GM18861 (cell line): ENCODE results near the gene PGBD2.
"Not testable (repeated sequence)": the region's sequence is repeated elsewhere in the genome, so short reads cannot be mapped to it uniquely, and the experiment has no call there.

Source experiments
- ATAC-seq: cut with Tn5 transposase; IDR thresholded peaks from one replicate; pipeline ENCODE4 v1.9.1; 2021; ENCODE audit not compliant: unreplicated experiment

Gene PGBD2

DNA sequence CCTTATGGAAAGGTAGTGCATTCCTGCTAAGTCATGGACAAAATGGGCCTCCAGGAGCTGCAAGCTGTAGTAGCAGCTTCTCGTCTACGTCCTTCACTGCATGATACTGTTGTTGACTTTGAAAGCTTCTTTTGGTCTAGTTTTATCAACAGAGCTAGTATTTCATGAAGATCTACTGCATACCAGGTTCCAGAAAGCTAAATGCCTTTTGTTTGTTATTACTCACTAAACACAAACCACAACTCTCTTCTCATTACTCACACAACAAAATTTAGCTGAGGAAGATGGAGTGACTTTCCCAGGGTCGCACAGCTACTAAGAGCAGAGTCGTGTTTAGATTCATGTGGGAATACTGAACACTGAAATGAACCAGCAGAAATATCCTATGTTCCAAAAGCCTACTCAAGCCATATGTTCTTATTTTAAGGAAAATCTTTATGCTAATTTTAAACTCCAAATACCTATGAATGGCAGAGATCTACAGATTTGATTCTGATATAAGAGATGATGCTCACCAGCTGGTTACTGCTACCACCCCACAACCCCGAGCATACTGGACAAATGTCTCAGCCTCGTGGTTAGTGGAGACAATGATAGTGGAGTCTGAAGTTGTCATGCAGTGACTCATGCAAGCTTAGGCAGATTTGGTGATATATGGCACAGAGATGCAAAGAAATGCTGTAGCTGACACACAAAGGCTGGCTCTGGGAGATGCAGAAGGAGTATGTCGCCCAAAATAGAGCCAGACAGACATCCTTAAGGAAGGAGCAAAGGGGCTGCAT lies 20.6 kb downstream of the PGBD2 start:
- no peak for ATAC-seq

DNA sequence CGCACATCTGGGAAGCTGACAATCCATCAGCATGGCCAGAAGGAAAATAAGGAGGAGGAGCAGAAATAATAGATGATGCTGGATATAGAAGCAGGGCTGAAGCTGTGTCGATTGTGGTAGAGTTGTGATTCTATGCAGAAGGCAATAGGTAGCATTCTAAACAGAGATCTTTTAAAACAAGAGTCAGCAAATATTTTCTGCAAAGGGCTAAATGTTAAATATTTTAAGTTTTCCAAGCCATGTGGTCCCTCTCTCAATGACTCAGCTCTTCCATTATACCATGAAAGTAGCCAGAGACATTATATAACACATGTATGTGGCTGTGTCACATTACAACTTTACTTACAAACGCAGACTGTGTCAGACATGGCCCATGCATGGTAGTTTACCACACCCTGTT lies 21.2 kb downstream of the PGBD2 start:
- not testable (repeated sequence) for ATAC-seq

DNA sequence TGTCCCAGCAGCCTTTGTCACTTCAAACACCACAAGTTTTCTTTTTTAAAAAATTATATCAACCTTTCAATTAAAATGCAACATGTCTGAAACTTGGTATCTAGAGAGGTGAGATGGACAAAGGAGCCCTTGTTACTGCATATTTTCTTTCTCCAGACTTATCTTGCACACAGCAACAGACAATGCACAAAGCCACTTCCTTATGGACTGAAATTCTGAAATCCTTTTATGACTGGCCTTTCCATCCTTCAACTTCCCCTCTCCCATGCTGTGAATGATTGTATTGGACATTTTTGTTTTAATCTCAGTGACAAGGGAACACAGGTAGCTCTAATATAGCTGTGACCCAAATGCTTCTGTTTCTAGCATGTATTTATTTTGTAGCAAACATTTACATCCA lies 22.1 kb downstream of the PGBD2 start:
- ATAC-seq, result not testable (repeated sequence)

DNA sequence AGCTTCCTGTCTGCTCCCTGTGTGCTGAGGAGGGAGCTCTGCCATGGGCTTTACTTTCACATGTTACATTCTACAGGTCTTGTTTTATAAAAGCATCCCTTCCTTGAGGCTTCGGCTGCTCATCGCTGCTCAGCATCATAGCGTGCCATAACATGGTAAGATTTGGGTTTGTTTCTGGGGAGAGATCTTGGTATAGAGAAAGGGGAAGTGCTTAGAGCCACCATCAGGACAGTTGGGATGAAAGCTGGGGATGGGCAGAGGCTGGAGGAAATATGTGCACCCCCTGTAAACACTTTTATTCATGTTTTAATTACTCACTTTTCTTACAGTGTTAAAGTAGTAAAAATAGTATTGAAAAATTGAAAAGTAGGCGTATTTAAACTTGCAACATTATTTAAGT lies 24.0 kb downstream of the PGBD2 start:
- not testable (repeated sequence) for ATAC-seq

DNA sequence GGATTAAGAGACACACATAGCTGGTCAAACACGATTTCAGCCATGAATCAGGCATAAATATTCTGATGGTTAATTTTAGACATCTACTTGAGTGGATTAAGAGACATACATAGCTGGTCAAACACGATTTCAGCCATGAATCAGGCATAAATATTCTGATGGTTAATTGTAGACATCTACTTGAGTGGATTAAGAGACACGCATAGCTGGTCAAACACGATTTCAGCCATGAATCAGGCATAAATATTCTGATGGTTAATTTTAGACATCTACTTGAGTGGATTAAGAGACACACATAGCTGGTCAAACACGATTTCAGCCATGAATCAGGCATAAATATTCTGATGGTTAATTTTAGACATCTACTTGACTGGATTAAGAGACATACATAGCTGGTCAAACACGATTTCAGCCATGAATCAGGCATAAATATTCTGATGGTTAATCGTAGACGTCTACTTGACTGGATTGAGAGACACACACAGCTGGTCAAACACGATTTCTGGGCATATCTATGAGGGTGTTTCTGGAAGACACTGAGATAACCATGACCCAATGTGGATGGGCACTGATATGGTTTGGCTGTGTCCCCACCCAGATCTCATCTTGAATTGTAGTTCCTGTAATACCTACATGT lies 32.3 kb downstream of the PGBD2 start:
- ATAC-seq, result not testable (repeated sequence)

DNA sequence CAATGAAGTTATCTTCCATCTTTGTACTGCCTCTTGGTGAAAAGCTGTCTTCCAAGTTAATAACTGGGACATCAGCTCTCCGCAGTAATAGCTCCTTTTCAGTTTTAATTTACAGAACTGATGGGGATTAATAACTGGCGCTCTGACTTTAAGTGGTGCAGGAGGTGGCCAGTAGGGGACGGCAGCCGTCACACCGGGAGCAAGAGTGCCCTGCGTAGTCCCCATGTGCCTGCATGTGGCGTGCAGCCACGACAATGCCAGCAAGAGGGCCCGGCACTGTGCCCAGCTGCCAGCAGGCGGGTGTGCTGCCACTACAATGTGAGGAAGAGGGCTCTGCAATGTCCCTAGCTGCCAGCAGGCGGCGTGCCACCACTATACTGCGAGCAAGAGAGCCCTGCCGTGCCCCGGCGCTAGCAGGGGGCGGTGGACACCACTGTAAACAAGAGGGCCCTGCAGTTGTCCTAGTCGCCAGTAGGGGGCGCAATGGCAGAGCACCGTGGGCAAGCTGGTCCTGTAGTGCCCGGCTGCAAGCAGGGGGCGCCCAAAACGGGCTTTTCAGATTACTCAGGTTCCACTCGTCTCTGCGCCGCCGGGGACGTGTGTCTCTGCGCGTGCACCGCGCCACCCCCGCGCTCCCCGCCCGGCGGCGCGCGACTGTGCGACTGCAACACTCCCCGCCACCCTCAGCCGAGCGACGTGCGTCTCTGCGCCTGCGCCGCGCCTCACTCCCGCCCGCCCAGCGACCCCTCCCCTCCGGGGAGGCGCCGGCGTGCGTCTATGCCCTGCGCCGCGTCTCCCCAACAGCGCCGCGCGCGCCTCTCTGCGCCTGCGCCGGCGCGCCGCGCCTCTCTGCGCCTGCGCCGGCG lies 38.3 kb downstream of the PGBD2 start:
- not testable (repeated sequence) for ATAC-seq

DNA sequence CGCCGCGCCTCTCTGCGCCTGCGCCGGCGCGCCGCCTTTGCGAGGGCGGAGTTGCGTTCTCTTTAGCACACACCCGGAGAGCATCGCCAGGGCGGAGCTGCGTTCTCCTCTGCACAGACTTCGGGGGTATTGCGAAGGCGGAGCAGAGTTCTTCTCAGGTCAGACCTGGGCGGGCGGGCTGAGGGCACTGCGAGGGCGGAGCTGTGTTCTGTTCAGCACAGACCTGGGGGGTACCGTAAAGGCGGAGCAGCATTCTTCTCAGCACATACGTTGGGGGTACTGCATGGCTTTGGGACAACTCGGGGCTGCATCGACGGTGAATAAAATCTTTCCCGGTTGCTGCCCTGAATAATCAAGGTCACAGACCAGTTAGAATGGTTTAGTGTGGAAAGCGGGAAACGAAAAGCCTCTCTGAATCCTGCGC lies 39.0 kb downstream of the PGBD2 start:
- ATAC-seq, result not testable (repeated sequence)

DNA sequence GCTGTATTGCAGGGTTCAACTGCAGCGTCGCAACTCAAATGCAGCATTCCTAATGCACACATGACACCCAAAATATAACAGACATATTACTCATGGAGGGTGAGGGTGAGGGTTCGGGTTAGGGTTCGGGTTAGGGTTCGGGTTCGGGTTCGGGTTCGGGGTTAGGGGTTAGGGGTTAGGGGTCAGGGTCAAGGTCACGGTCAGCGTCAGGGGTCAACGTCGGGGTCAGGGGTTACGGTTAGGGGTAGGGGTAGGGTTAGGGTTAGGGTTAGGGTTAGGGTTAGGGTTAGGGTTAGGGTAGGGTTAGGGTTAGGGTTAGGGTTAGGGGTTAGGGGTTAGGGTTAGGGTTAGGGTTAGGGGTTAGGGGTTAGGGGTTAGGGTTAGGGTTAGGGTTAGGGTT lies 39.4 kb downstream of the PGBD2 start:
- not testable (repeated sequence) for ATAC-seq

DNA sequence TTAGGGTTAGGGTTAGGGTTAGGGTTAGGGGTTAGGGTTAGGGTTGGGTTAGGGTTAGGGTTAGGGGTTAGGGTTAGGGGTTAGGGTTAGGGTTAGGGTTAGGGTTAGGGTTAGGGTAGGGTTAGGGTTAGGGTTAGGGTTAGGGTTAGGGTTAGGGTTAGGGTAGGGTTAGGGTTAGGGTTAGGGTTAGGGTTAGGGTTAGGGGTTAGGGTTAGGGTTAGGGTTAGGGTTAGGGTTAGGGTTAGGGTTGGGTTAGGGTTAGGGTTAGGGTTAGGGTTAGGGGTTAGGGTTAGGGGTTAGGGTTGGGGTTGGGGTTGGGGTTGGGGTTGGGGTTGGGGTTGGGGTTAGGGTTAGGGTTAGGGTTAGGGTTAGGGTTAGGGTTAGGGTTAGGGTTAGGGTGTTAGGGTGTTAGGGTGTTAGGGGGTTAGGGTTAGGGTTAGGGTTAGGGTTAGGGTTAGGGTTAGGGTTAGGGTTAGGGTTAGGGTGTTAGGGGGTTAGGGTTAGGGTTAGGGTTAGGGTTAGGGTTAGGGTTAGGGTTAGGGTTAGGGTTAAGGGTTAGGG lies 39.9 kb downstream of the PGBD2 start:
- not testable (repeated sequence) for ATAC-seq
